ENCODE results near the gene TBC1D9B.
"Not testable (repeated sequence)": the region's sequence is repeated elsewhere in the genome, so short reads cannot be mapped to it uniquely, and the experiment has no call there.

The TBC1D9B gene

GRCh38 chr5:179883163-179883562 lies 24.5 kb downstream of the TBC1D9B start:
- DNase-seq = no peak

GRCh38 chr5:179882338-179882737 lies 25.4 kb downstream of the TBC1D9B start:
- no peak for DNase-seq

DNA sequence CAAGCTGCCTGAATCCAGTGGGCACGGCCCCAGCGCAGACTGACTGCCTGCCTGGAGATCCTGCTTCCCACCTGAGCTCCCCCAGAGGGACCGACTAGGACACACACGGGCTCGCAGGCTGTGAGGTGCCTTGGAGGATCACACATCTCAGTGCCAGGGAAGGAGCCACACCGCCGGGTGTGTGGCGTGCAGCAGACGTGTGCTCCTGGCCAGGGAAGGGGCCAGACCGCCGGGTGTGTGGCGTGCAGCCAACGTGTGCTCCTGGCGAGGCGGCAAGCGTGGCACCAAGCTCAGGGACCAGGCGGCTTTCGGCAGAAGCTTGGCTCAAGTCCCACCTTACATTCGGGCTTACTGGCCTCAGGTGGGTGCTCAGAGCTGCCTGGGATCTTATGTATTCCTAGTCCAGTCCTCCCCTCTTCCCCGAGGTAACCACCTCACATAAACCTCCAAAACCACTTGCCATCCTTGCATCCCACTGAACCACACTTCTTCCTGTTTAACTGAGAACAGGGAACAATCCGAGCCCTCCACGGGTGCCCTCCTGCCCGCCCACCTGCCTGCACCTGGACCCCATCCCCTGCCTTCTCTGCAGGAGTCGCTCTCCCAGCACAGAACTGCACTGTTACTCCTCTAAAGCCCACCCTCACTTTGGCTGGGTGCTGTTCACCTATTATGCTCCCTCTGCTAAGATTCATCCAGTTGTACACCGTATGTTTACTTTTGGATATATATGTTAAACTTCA lies 26.7 kb downstream of the TBC1D9B start:
- no peak for DNase-seq

DNA sequence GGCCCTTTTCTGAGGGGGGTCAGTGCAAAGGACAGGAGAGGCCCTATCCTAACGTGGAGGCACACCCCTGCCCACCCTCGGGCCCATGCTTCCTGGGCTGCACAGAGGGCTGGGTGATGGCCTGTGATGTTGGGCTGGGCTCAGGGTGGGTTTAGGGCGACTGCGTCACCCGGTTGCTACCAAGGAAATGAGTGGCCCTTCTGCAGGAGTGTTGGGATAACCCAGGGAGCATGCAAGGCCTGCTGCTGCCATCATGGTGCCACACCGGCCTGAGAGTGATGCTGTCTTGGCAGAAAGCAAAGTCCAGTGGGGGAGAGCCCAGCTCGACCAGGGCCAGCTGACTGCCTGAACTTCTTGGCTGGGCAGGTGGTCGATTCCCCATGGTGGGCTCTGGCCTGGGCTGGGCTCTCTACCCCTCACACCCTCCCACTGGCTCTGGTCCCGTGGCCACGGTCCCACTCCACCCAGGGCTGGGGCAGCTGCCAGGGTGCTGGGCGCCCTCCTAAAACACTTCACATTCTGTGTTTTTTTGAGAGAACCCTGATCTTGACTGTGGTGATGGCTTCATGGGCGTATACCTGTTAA lies 27.5 kb downstream of the TBC1D9B start:
- no peak for DNase-seq

DNA sequence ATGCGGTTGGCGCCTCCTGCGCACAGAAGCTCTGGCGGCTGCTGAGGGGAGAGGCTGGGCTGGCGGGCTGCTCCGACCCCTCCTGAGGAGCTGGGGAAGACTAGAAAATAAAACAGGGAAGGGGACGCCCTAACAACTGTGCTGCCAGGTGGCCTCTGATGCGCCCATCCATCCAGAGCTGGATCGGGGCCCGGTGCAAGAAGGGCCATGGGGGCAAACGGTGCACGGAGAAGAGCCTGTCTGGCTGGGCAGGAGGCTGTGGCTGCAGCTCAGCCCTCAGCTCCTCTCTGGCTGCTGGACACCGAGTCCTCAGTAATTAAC lies 28.0 kb downstream of the TBC1D9B start:
- DNase-seq = no peak

DNA sequence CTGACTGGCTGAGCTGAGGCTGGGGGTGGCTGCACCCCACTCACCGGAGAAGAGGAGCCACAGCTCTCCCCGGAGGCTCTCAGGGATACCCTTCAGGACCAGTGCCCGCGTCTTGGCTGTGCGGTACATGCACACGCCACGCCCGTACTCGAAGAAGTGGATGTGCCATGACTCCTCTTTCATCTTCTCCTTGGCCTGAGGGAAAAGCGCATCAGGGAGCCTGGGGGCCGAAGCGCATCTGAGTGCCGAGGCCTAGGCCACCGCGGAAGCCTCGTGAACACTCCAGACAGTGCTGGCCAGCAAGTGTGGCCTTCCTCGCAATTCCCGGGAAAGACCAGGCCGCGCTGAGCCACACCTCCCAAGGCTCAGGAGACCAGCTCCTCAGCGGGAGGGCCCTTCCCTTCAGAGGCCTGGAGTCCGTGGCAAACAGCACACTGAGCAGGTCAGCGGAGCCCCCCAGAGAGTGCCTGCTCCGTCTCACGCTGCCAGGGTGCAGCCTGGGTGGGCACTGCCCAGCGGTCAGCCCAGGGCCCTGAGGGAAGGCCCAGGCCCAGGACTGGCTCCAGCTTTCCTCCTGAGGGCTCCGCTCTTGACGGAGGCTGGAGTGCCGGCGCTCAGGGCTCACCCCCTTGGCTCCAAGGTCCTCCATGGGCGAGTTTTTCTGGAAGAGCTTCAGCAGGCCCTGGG lies 28.6 kb downstream of the TBC1D9B start:
- DNase-seq = no peak

DNA sequence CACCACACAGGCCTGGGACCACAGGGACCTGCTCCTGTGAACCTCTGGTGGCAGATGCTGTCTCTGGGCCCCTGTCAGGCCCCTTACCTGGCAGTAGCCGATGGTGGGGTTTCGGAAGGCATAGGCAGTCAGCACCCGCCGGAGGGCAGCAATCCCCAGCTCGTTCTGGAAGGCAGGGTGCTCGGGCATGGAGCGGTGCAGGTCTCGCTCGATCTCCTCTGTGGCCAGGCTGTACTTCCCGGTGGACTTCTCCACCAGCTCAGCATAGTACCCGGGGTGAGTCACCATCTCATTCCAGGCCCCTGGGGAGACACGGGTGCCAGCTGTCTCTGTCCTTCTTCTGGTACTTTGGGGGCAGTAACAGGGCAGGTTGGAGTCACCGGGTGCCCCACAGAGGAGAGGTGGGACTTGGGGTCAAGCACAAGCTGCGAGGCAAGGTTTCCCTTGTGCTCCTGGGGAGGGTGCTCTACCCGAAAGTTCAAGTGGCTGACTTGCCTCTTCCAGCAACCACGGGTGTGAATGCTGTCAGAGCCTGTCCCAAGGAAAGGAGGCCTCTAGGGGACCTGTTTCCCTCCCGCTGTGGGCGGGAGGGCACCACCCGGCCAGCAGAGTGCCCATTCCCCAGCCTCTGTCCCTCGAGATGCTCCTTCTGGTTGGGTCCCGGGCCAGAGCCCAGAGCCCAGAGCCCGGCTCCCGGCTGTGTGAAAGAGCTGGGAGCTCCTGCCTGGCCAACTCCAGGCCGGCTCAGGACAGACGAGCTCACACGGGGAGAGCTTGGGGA lies 29.3 kb downstream of the TBC1D9B start:
- DNase-seq = no peak

DNA sequence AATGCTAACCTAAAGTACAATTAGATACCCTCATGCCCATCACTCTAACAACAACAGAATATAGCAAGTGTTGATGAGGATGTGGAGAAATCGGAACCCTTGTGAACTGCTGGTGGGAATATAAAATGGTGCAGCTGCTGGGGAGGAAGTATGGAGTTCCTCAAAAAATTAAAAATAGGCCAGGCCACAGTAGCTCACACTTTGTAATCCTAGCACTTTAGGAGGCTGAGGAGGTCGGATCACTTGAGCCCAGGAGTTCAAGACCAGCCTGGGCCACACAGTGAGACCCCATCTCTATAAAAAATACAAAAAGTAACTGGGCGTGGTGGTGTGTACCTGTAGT lies 31.1 kb downstream of the TBC1D9B start:
- no peak for DNase-seq

- no peak for DNase-seq
Measured at GRCh38 chr5:179875741-179876609, 31.7 kb downstream of the TBC1D9B start.

GRCh38 chr5:179874536-179875292 lies 33.0 kb downstream of the TBC1D9B start:
- no peak for DNase-seq

DNA sequence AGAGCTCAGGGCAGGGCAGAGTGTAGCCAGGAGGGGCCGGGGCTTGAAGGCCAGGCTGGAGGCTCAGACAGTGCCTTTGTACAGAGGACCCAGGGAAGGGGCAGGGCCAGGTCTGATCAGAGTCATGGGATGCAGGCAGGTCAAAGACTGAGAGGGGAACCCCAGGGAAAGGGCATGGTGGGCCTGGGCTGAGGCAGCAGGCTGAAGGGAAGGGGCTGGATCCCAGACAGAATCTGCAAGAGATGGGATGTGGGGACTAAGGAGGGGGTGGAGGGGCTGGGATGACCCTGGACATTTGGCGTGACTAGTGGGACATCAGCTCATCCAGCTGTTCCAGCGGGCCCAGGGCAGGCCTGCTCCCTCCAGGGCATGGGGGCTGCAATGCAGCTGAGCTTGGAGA lies 33.6 kb downstream of the TBC1D9B start:
- no peak for DNase-seq

GRCh38 chr5:179873588-179874110 lies 34.0 kb downstream of the TBC1D9B start:
- no peak for DNase-seq

DNA sequence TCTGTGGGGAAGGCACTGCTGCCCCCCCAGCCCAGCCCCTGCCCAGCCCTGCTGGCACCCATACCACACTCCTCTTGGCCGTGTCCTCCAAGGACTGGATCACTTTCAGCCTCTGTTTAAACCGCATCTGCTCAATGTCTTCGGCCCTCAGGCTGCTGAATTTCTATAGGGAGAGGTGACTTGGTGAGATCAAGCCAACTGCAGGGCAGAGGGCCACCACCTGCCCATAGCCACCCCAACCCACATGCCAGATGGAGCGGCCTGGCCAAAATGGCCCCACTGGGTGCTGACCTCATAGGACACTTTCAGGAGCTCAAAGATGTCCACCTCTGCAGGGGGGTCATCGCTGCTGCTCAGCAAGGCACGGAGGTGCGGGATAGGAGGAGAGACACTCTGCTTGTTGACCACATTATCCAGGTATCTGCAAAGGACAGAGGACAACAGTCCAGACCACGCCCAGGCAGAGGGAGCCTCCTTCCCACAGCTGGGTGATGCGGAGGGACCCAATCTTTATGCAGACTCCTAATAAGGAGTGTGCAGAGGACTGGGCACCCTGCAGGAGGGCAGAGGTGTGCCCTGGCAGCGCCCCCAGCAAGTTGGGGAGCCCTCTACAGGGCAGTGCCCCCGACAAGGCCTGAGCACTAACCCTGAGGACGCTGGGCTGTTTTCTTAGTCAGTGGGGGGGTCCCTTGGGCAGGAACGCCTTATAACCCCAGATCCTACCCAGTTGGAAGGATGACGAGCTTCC lies 34.7 kb downstream of the TBC1D9B start:
- no peak for DNase-seq

GRCh38 chr5:179872055-179872827 lies 35.5 kb downstream of the TBC1D9B start:
- no peak for DNase-seq

- DNase-seq = not testable (repeated sequence)
Measured at GRCh38 chr5:179871533-179871932, 36.2 kb downstream of the TBC1D9B start.

DNA sequence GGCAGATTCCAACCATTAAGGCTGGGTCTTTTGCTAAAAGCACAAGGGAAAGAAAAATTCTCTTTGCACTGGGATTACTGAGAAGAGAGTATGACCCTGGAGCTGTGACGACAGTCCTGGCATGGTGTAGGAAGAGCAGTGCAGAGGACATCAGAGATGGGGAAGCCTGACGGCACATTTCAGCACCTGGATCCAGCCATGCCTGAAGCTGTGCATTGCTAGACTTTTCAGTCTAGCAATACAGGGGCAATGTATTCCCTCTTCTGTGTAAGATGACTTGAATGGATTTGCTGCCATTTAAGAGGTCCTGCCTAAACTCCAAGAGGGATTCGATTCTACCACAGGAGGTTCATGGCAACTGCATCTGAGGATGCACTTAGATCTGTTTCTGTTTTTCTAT lies 36.7 kb downstream of the TBC1D9B start:
- no peak for DNase-seq

GRCh38 chr5:179870403-179870903 lies 37.2 kb downstream of the TBC1D9B start:
- no peak for DNase-seq

DNA sequence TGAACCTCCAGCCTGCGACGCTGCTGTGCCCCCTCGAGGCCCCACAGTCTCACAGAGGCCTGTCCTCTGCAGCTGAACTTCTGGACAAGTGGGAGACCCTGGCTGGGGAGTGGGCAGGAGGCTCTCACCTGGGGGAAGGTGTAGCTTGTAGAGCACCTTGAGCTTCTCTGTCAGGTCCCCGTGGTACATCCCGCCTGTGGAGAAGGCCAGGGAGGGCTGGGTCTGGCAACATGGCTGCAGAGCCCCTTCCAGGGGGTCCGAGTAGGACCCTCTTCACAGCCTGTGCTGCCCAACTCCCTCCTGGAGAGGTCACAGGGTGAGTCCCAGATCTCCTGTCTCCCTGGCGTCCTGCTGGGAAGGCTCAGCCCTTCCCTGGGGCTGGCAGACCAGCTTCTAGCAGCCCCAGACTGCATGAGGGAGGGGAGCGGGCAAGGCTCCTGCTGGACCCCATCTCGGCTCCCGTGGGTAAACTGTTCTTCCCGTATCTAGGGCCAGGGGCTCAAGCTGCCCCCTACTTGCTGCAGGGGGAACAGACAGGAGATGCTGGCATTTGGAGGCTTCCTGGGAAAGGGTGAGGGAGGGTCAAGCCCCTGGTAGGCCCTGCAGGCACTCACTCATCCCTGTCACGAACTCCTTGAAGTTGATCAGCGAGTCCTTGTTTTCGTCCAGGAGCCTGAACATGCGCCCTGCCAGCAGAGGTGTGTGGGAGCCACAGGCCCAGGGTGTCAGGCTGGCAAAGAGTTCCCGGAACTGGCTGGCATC lies 37.9 kb downstream of the TBC1D9B start:
- no peak for DNase-seq

- DNase-seq = no peak
Measured at GRCh38 chr5:179869101-179869500, 38.6 kb downstream of the TBC1D9B start.

Measured in activated gamma-delta T cell (primary cell).